ENCODE measurements around the gene SORCS1.
"Not testable (repeated sequence)": the region's sequence is repeated elsewhere in the genome, so short reads cannot be mapped to it uniquely, and the experiment has no call there.

The SORCS1 gene

GRCh38 chr10:107051769-107052168 is 112.7 kb downstream of the SORCS1 start:
- TF ChIP-seq POLR2A (IDR thresholded peaks at IDR 0.05; ENCODE audit: low read depth, low read length): no peak
- no peak for DNase-seq (ENCODE audit: insufficient read length, low spot score)
- FAIRE-seq: no peak

- DNase-seq (ENCODE audit: insufficient read length, low spot score): no peak
- FAIRE-seq: no peak
- TF ChIP-seq POLR2A (IDR thresholded peaks at IDR 0.05; ENCODE audit: low read depth, low read length): no peak
These were observed 121.0 kb downstream of the SORCS1 start for GRCh38 chr10:107043461-107043860.

GRCh38 chr10:107037192-107038122 is 127.0 kb downstream of the SORCS1 start:
- no peak for FAIRE-seq

GRCh38 chr10:107033799-107034422 is 130.6 kb downstream of the SORCS1 start:
- no peak for TF ChIP-seq POLR2A (IDR thresholded peaks at IDR 0.05; ENCODE audit: low read depth, low read length)
- FAIRE-seq: no peak
- no peak for DNase-seq (ENCODE audit: insufficient read length, low spot score)

More at GRCh38 chr10:107037192-107038122, 127.0 kb downstream of the SORCS1 start:
- DNase-seq (ENCODE audit: insufficient read length, low spot score): no peak
- TF ChIP-seq POLR2A (IDR thresholded peaks at IDR 0.05; ENCODE audit: low read depth, low read length): no peak

- FAIRE-seq (no peak), DNase-seq (ENCODE audit: insufficient read length, low spot score) (no peak)
- TF ChIP-seq POLR2A (IDR thresholded peaks at IDR 0.05; ENCODE audit: low read depth, low read length): no peak
These were observed 131.7 kb downstream of the SORCS1 start for GRCh38 chr10:107032700-107033401.

- no peak for FAIRE-seq
- DNase-seq (ENCODE audit: insufficient read length, low spot score): no peak
- no peak for TF ChIP-seq POLR2A (IDR thresholded peaks at IDR 0.05; ENCODE audit: low read depth, low read length)
These were observed 132.4 kb downstream of the SORCS1 start for GRCh38 chr10:107031931-107032699.

GRCh38 chr10:107028236-107028635 is 136.3 kb downstream of the SORCS1 start:
- TF ChIP-seq POLR2A (IDR thresholded peaks at IDR 0.05; ENCODE audit: low read depth, low read length): no peak
- DNase-seq (ENCODE audit: insufficient read length, low spot score): no peak
- FAIRE-seq: no peak

- DNase-seq (ENCODE audit: insufficient read length, low spot score) (no peak), FAIRE-seq (no peak)
- no peak for TF ChIP-seq POLR2A (IDR thresholded peaks at IDR 0.05; ENCODE audit: low read depth, low read length)
These were observed 138.8 kb downstream of the SORCS1 start for GRCh38 chr10:107025676-107026075.

- not testable (repeated sequence) for DNase-seq (ENCODE audit: insufficient read length, low spot score); FAIRE-seq
These were observed 140.5 kb downstream of the SORCS1 start for GRCh38 chr10:107024033-107024432.

- TF ChIP-seq POLR2A (IDR thresholded peaks at IDR 0.05; ENCODE audit: low read depth, low read length): no peak
- FAIRE-seq: no peak
- DNase-seq (ENCODE audit: insufficient read length, low spot score): no peak
These were observed 141.7 kb downstream of the SORCS1 start for GRCh38 chr10:107022600-107023354.

- no peak for TF ChIP-seq POLR2A (IDR thresholded peaks at IDR 0.05; ENCODE audit: low read depth, low read length)
- no peak for DNase-seq (ENCODE audit: insufficient read length, low spot score)
- FAIRE-seq: no peak
These were observed 145.4 kb downstream of the SORCS1 start for GRCh38 chr10:107019154-107019553.

- DNase-seq (ENCODE audit: insufficient read length, low spot score) (no peak), FAIRE-seq (no peak)
These were observed 151.1 kb downstream of the SORCS1 start for GRCh38 chr10:107013258-107014006.

More at GRCh38 chr10:107013258-107014006, 151.1 kb downstream of the SORCS1 start:
- TF ChIP-seq POLR2A (IDR thresholded peaks at IDR 0.05; ENCODE audit: low read depth, low read length): no peak
